ENCODE measurements around the gene APAF1. TPM values are rescaled to one million over a fixed set of nuclear protein-coding genes. Genes with fewer than 3 reads are reported as not detected.

The APAF1 gene
- total and polyA plus RNA-seq, 4 donors: 1.9 to 11.6 (median 6.6) TPM

GRCh38 chr12:98618952-98619351 is 26.1 kb upstream of the APAF1 start:
- WGBS: 56% methylated on average over 4 of the region's 4 CpGs
- H3K9me3 ChIP-seq (ENCODE audit: control insufficient read depth in 4 of 4, low read length in 3 of 4): no peaks in the 10 kb centered on the region
- H3K4me3 ChIP-seq (ENCODE audit: low read depth in 1 of 3, low read length in 3 of 3): no peak overlapping the region
- H3K27ac ChIP-seq (ENCODE audit: low read depth in 1 of 2, low read length in 2 of 2): no peak overlapping the region
- DNase-seq (ENCODE audit: low spot score): no peak
- H3K27me3 ChIP-seq (ENCODE audit: control insufficient read depth in 4 of 4, insufficient read depth in 4 of 4, low read length in 3 of 4): no peaks in the 10 kb centered on the region
- H3K9ac ChIP-seq (ENCODE audit: low read depth in 1 of 2, low read length in 2 of 2): no peak overlapping the region
- H3K4me1 ChIP-seq (ENCODE audit: control insufficient read depth in 4 of 4, insufficient read depth in 4 of 4, low read length in 3 of 4): no peaks in the 10 kb centered on the region
- H3K36me3 ChIP-seq (ENCODE audit: control insufficient read depth in 4 of 4, insufficient read depth in 3 of 4, low read depth in 1 of 4, low read length in 3 of 4): no peaks in the 10 kb centered on the region
- TF ChIP-seq ZBTB33 (IDR thresholded peaks at IDR 0.05) (no peak), HNF4A (conservative IDR thresholded peaks at IDR 0.05) (no peak), SP1 (IDR thresholded peaks at IDR 0.05) (no peak), ATF3 (IDR thresholded peaks at IDR 0.05) (no peak), MAX (IDR thresholded peaks at IDR 0.05) (no peak), RXRA (IDR thresholded peaks at IDR 0.05) (no peak)

GRCh38 chr12:98635657-98636323 is 9.3 kb upstream of the APAF1 start:
- Histone ChIP-seq H3K36me3 (ENCODE audit: control insufficient read depth in 4 of 4, insufficient read depth in 3 of 4, low read depth in 1 of 4, low read length in 3 of 4) (no peaks in the 10 kb centered on the region), H3K9ac (ENCODE audit: low read depth in 1 of 2, low read length in 2 of 2) (no peak overlapping the region), H3K9me3 (ENCODE audit: control insufficient read depth in 4 of 4, low read length in 3 of 4) (no peaks in the 10 kb centered on the region), H3K4me3 (ENCODE audit: low read depth in 1 of 3, low read length in 3 of 3) (no peak overlapping the region), H3K27me3 (ENCODE audit: control insufficient read depth in 4 of 4, insufficient read depth in 4 of 4, low read length in 3 of 4) (no peaks in the 10 kb centered on the region), H3K4me1 (ENCODE audit: control insufficient read depth in 4 of 4, insufficient read depth in 4 of 4, low read length in 3 of 4) (no peaks in the 10 kb centered on the region), H3K27ac (ENCODE audit: low read depth in 1 of 2, low read length in 2 of 2) (no peak overlapping the region)
- WGBS: 92% methylated on average over 4 of the region's 4 CpGs
- TF ChIP-seq ZBTB33 (IDR thresholded peaks at IDR 0.05) (no peak), RAD21 (IDR thresholded peaks at IDR 0.05) (no peak), ATF3 (IDR thresholded peaks at IDR 0.05) (no peak), FOXA2 (IDR thresholded peaks at IDR 0.05) (no peak), TAF1 (conservative IDR thresholded peaks at IDR 0.05) (no peak), RXRA (IDR thresholded peaks at IDR 0.05) (no peak), GABPA (IDR thresholded peaks at IDR 0.05 in 1 of 2, conservative IDR thresholded peaks at IDR 0.05 in 1 of 2) (no peak), HNF4G (IDR thresholded peaks at IDR 0.05) (no peak), MAX (IDR thresholded peaks at IDR 0.05) (no peak), NR2F2 (IDR thresholded peaks at IDR 0.05) (no peak), EGR1 (IDR thresholded peaks at IDR 0.05; ENCODE audit: low read depth in 2 of 2) (no peak)
- DNase-seq (ENCODE audit: low spot score): no peak

Measured in liver (tissue), 9 donors.